Natural killer cell (primary cell): ENCODE results near the gene LMNTD2. TPM values are rescaled to one million over a fixed set of nuclear protein-coding genes. Genes with fewer than 3 reads are reported as not detected.

Source experiments
- ATAC-seq, 3 donors: fragments of 150-1000 bp in 2 of 3; fragments of 200-7000 bp in 1 of 3; cut with Tn5 transposase; 1 replicate in 1 of 3; 2 replicates in 2 of 3; pipeline ENCODE4 v1.10.0; 2021; ENCODE audit warnings: mild to moderate bottlenecking in 2 of 3, moderate library complexity in 2 of 3
- DNase-seq, 2 donors: peaks; one replicate each; pipeline versions ENCODE4 v3.0.0 to v3.0.0-alpha.2; 2013 to 2021; ENCODE audit warnings: mixed read lengths in 1 of 2
- H3K27ac ChIP-seq: one replicate; pipeline ENCODE4 v1.5.1; 2013; ENCODE audit warnings: mild to moderate bottlenecking, low read length
- H3K27me3 ChIP-seq: one replicate; pipeline ENCODE4 v1.6.1; 2013; ENCODE audit warnings: low read length; ENCODE audit not compliant: control insufficient read depth, insufficient read depth
- H3K36me3 ChIP-seq: one replicate; pipeline ENCODE4 v1.6.1; 2013; ENCODE audit warnings: low read length; ENCODE audit not compliant: control insufficient read depth, insufficient read depth
- H3K4me1 ChIP-seq: one replicate; pipeline ENCODE4 v1.6.1; 2013; ENCODE audit warnings: low read length; ENCODE audit not compliant: control insufficient read depth, insufficient read depth
- H3K4me3 ChIP-seq: one replicate; pipeline ENCODE4 v1.5.1; 2013; ENCODE audit warnings: low read length
- H3K9me3 ChIP-seq: one replicate; pipeline ENCODE4 v1.6.1; 2013; ENCODE audit warnings: low read length; ENCODE audit not compliant: control insufficient read depth, insufficient read depth
- H3K27ac Mint-ChIP-seq, 2 donors: one replicate each; pipeline ENCODE4 v1.8.0; 2022; ENCODE audit warnings: mild to moderate bottlenecking in 2 of 2, mixed read lengths in 2 of 2, moderate library complexity in 1 of 2
- H3K27me3 Mint-ChIP-seq, 2 donors: one replicate each; pipeline ENCODE4 v1.8.0; 2022; ENCODE audit warnings: low read depth in 2 of 2, mixed read lengths in 2 of 2
- H3K36me3 Mint-ChIP-seq: one replicate; pipeline ENCODE4 v1.8.0; 2022; ENCODE audit warnings: mixed read lengths
- H3K4me1 Mint-ChIP-seq, 2 donors: one replicate each; pipeline ENCODE4 v1.8.0; 2022; ENCODE audit warnings: mixed read lengths in 2 of 2
- H3K4me3 Mint-ChIP-seq: one replicate; pipeline ENCODE4 v1.8.0; 2022; ENCODE audit warnings: mild to moderate bottlenecking, moderate library complexity, mixed read lengths
- H3K9me3 Mint-ChIP-seq, 2 donors: one replicate each; pipeline ENCODE4 v1.8.0; 2022; ENCODE audit warnings: mixed read lengths in 2 of 2
- CTCF ChIP-seq: fragments of 200-600 bp; IDR thresholded peaks from one replicate; pipeline ENCODE4 v1.8.0; 2022; ENCODE audit warnings: antibody characterized with exemption
- WGBS: methylation state at CpG from one replicate; pipeline ENCODE4 v1.1.7; 2013; ENCODE audit warnings: missing lambda C conversion rate; ENCODE audit not compliant: insufficient coverage; 5-methylcytosine and 5-hydroxymethylcytosine counted together
- intact Hi-C: fragments of 100-400 bp; cut with micrococcal nuclease; formaldehyde crosslinking; loops from one replicate; pipeline ENCODE4 v1.14.2; 2022
- total RNA-seq, 4 donors: library from RNA; stranded (reverse); fragments of 120-200 nt in 1 of 4; gene quantifications; one replicate each; pipeline versions ENCODE4 v1.2.3 to v1.2.4, GENCODE V29; 2013 to 2022

The LMNTD2 gene
- total RNA-seq, 3 donors from 2014 or later (not counting 1 experiment from before 2014, with no cell fraction given): 3.5 to 5.2 (median 5.0) TPM

GRCh38 chr11:538431-539051 is 22.0 kb downstream of the LMNTD2 start:
- Mint-ChIP-seq H3K36me3 (no peaks in the 10 kb centered on the region), H3K4me1 (peaks cover 0 to 25% of the 10 kb centered on the region in 2 donors), H3K9me3 (no peaks in the 10 kb centered on the region), H3K4me3 (peak overlapping the region; percentile 35), H3K27me3 (no peaks in the 10 kb centered on the region), H3K27ac (no peak overlapping the region)
- Histone ChIP-seq H3K4me3 (no peak overlapping the region), H3K27me3 (no peaks in the 10 kb centered on the region), H3K36me3 (no peaks in the 10 kb centered on the region), H3K27ac (no peak overlapping the region), H3K4me1 (peaks cover 37% of the 10 kb centered on the region), H3K9me3 (no peaks in the 10 kb centered on the region)
- intact Hi-C loops: no loop called here
- no peak for TF ChIP-seq CTCF
- ATAC-seq: no peak
- DNase-seq: no peak
- 94% methylated on average over 20 of the region's 20 CpGs for WGBS

- peaks cover 37% of the 10 kb centered on the region for H3K4me1 ChIP-seq
- H3K27me3 ChIP-seq: no peaks in the 10 kb centered on the region
- H3K36me3 ChIP-seq: peaks cover 3% of the 10 kb centered on the region
- ATAC-seq: no peak
- Mint-ChIP-seq H3K27ac (peak overlapping the region; percentile 75 to 92), H3K36me3 (no peaks in the 10 kb centered on the region), H3K4me3 (peak overlapping the region; percentile 81), H3K4me1 (peaks cover 0 to 25% of the 10 kb centered on the region in 2 donors), H3K27me3 (no peaks in the 10 kb centered on the region), H3K9me3 (no peaks in the 10 kb centered on the region)
- H3K27ac ChIP-seq: peak overlapping the region; percentile 95
- WGBS: 38% methylated on average over 19 of the region's 19 CpGs
- H3K9me3 ChIP-seq: no peaks in the 10 kb centered on the region
- no peak for TF ChIP-seq CTCF
- intact Hi-C loops: no loop called here
- no peak for DNase-seq
- H3K4me3 ChIP-seq: peak overlapping the region; percentile 52
These were observed 22.7 kb downstream of the LMNTD2 start for GRCh38 chr11:537622-538430.

GRCh38 chr11:536841-537621 is 23.5 kb downstream of the LMNTD2 start, which contains the start of gene LRRC56:
LRRC56 (plus strand) TSS chr11:537527; CDS start chr11:540685, 3,158 bp downstream.
- peak; percentile 84 to 96 for DNase-seq
- no peak for TF ChIP-seq CTCF
- Mint-ChIP-seq H3K4me3 (peak within 1 kb of the TSS; percentile 90), H3K4me1 (peaks cover 0 to 25% of the 10 kb centered on the region in 2 donors), H3K9me3 (no peaks in the 10 kb centered on the region), H3K27ac (peak within 1 kb of the TSS; percentile 86 to 92), H3K36me3 (no peaks in the 10 kb centered on the region), H3K27me3 (no peaks in the 10 kb centered on the region)
- Histone ChIP-seq H3K9me3 (no peaks in the 10 kb centered on the region), H3K27me3 (no peaks in the 10 kb centered on the region), H3K4me3 (peak within 1 kb of the TSS; percentile 52), H3K4me1 (peaks cover 37% of the 10 kb centered on the region), H3K27ac (peak within 1 kb of the TSS; percentile 95), H3K36me3 (peaks cover 11% of the 10 kb centered on the region)
- intact Hi-C loops: no loop called here
- peak; percentile 36 to 60 (median 55) for ATAC-seq
- under 1% methylated on average over 93 of the region's 93 CpGs for WGBS
